ENCODE data around the gene JPH3. TPM values are rescaled to one million over a fixed set of nuclear protein-coding genes. Genes with fewer than 3 reads are reported as not detected.

JPH3 gene
- polyA plus RNA-seq, 2 donors, result 0.04 to 0.19 TPM

GRCh38 chr16:87582966-87583325 lies 19.4 kb upstream of the JPH3 start:
- 68 to 75% methylated on average over 2 of the region's 2 CpGs for WGBS, 2 donors
- Histone ChIP-seq H3K36me3 (ENCODE audit: control insufficient read depth in 2 of 2, insufficient read depth in 2 of 2, low read length in 1 of 2) (no peaks in the 10 kb centered on the region), H3K4me1 (ENCODE audit: control insufficient read depth in 2 of 2, insufficient read depth in 2 of 2, low read length in 1 of 2) (peaks cover 2 to 8% of the 10 kb centered on the region in 2 donors), H3K4me3 (ENCODE audit: low read depth in 1 of 2, low read length in 2 of 2) (no peak overlapping the region), H3K27ac (ENCODE audit: low read depth in 2 of 2, low read length in 1 of 2) (peak overlapping the region; percentile 73 to 81), H3K9me3 (ENCODE audit: control insufficient read depth in 2 of 2, insufficient read depth in 1 of 2, low read depth in 1 of 2, low read length in 1 of 2) (no peaks in the 10 kb centered on the region), H3K27me3 (ENCODE audit: control insufficient read depth in 1 of 2, insufficient read depth in 2 of 2, low read length in 2 of 2) (no peaks in the 10 kb centered on the region)

- H3K4me3 ChIP-seq (ENCODE audit: low read depth in 1 of 2, low read length in 2 of 2), result no peak overlapping the region
- no peaks in the 10 kb centered on the region for H3K9me3 ChIP-seq (ENCODE audit: control insufficient read depth in 2 of 2, insufficient read depth in 1 of 2, low read depth in 1 of 2, low read length in 1 of 2)
- peaks cover 2 to 8% of the 10 kb centered on the region in 2 donors for H3K4me1 ChIP-seq (ENCODE audit: control insufficient read depth in 2 of 2, insufficient read depth in 2 of 2, low read length in 1 of 2)
- peak overlapping the region in 1 of 2 donors; percentile 34 for H3K27ac ChIP-seq (ENCODE audit: low read depth in 2 of 2, low read length in 1 of 2)
- H3K27me3 ChIP-seq (ENCODE audit: control insufficient read depth in 1 of 2, insufficient read depth in 2 of 2, low read length in 2 of 2), result no peaks in the 10 kb centered on the region
- no peaks in the 10 kb centered on the region for H3K36me3 ChIP-seq (ENCODE audit: control insufficient read depth in 2 of 2, insufficient read depth in 2 of 2, low read length in 1 of 2)
- 61 to 64% methylated on average over 23 of the region's 23 CpGs for WGBS, 2 donors
These were observed 18.7 kb upstream of the JPH3 start for GRCh38 chr16:87583453-87584131.

- WGBS, 2 donors, result 81 to 82% methylated on average over 7 of the region's 7 CpGs
- Histone ChIP-seq H3K9me3 (ENCODE audit: control insufficient read depth in 2 of 2, insufficient read depth in 1 of 2, low read depth in 1 of 2, low read length in 1 of 2) (no peaks in the 10 kb centered on the region), H3K4me1 (ENCODE audit: control insufficient read depth in 2 of 2, insufficient read depth in 2 of 2, low read length in 1 of 2) (peaks cover 2 to 8% of the 10 kb centered on the region in 2 donors), H3K36me3 (ENCODE audit: control insufficient read depth in 2 of 2, insufficient read depth in 2 of 2, low read length in 1 of 2) (no peaks in the 10 kb centered on the region), H3K27me3 (ENCODE audit: control insufficient read depth in 1 of 2, insufficient read depth in 2 of 2, low read length in 2 of 2) (no peaks in the 10 kb centered on the region), H3K4me3 (ENCODE audit: low read depth in 1 of 2, low read length in 2 of 2) (no peak overlapping the region), H3K27ac (ENCODE audit: low read depth in 2 of 2, low read length in 1 of 2) (no peak overlapping the region)
These were observed 18.0 kb upstream of the JPH3 start for GRCh38 chr16:87584271-87584670.

GRCh38 chr16:87584975-87585374 lies 17.3 kb upstream of the JPH3 start:
- Histone ChIP-seq H3K36me3 (ENCODE audit: control insufficient read depth in 2 of 2, insufficient read depth in 2 of 2, low read length in 1 of 2) (no peaks in the 10 kb centered on the region), H3K27ac (ENCODE audit: low read depth in 2 of 2, low read length in 1 of 2) (no peak overlapping the region), H3K27me3 (ENCODE audit: control insufficient read depth in 1 of 2, insufficient read depth in 2 of 2, low read length in 2 of 2) (peaks cover 0 to under 1% of the 10 kb centered on the region in 2 donors), H3K4me3 (ENCODE audit: low read depth in 1 of 2, low read length in 2 of 2) (no peak overlapping the region), H3K9me3 (ENCODE audit: control insufficient read depth in 2 of 2, insufficient read depth in 1 of 2, low read depth in 1 of 2, low read length in 1 of 2) (no peaks in the 10 kb centered on the region), H3K4me1 (ENCODE audit: control insufficient read depth in 2 of 2, insufficient read depth in 2 of 2, low read length in 1 of 2) (peaks cover 2 to 8% of the 10 kb centered on the region in 2 donors)
- 77 to 79% methylated on average over 7 to 8 of the region's 8 CpGs for WGBS, 2 donors

- Histone ChIP-seq H3K4me1 (ENCODE audit: control insufficient read depth in 2 of 2, insufficient read depth in 2 of 2, low read length in 1 of 2) (peaks cover 2 to 8% of the 10 kb centered on the region in 2 donors), H3K9me3 (ENCODE audit: control insufficient read depth in 2 of 2, insufficient read depth in 1 of 2, low read depth in 1 of 2, low read length in 1 of 2) (no peaks in the 10 kb centered on the region), H3K4me3 (ENCODE audit: low read depth in 1 of 2, low read length in 2 of 2) (no peak overlapping the region), H3K27ac (ENCODE audit: low read depth in 2 of 2, low read length in 1 of 2) (no peak overlapping the region), H3K27me3 (ENCODE audit: control insufficient read depth in 1 of 2, insufficient read depth in 2 of 2, low read length in 2 of 2) (peaks cover 0 to 3% of the 10 kb centered on the region in 2 donors), H3K36me3 (ENCODE audit: control insufficient read depth in 2 of 2, insufficient read depth in 2 of 2, low read length in 1 of 2) (no peaks in the 10 kb centered on the region)
- 56 to 65% methylated on average over 28 of the region's 28 CpGs for WGBS, 2 donors
These were observed 16.7 kb upstream of the JPH3 start for GRCh38 chr16:87585442-87586200.

- Histone ChIP-seq H3K4me3 (ENCODE audit: low read depth in 1 of 2, low read length in 2 of 2) (no peak overlapping the region), H3K9me3 (ENCODE audit: control insufficient read depth in 2 of 2, insufficient read depth in 1 of 2, low read depth in 1 of 2, low read length in 1 of 2) (no peaks in the 10 kb centered on the region), H3K27me3 (ENCODE audit: control insufficient read depth in 1 of 2, insufficient read depth in 2 of 2, low read length in 2 of 2) (peaks cover 0 to 3% of the 10 kb centered on the region in 2 donors), H3K27ac (ENCODE audit: low read depth in 2 of 2, low read length in 1 of 2) (no peak overlapping the region), H3K4me1 (ENCODE audit: control insufficient read depth in 2 of 2, insufficient read depth in 2 of 2, low read length in 1 of 2) (peaks cover 2 to 8% of the 10 kb centered on the region in 2 donors), H3K36me3 (ENCODE audit: control insufficient read depth in 2 of 2, insufficient read depth in 2 of 2, low read length in 1 of 2) (no peaks in the 10 kb centered on the region)
- WGBS, 2 donors, result 57 to 61% methylated on average over 22 of the region's 22 CpGs
These were observed 16.0 kb upstream of the JPH3 start for GRCh38 chr16:87586201-87586782.

- Histone ChIP-seq H3K4me3 (ENCODE audit: low read depth in 1 of 2, low read length in 2 of 2) (no peak overlapping the region), H3K9me3 (ENCODE audit: control insufficient read depth in 2 of 2, insufficient read depth in 1 of 2, low read depth in 1 of 2, low read length in 1 of 2) (no peaks in the 10 kb centered on the region), H3K4me1 (ENCODE audit: control insufficient read depth in 2 of 2, insufficient read depth in 2 of 2, low read length in 1 of 2) (peaks cover 2 to 6% of the 10 kb centered on the region in 2 donors), H3K36me3 (ENCODE audit: control insufficient read depth in 2 of 2, insufficient read depth in 2 of 2, low read length in 1 of 2) (no peaks in the 10 kb centered on the region), H3K27ac (ENCODE audit: low read depth in 2 of 2, low read length in 1 of 2) (no peak overlapping the region), H3K27me3 (ENCODE audit: control insufficient read depth in 1 of 2, insufficient read depth in 2 of 2, low read length in 2 of 2) (peaks cover 0 to 3% of the 10 kb centered on the region in 2 donors)
- WGBS, 2 donors, result 81 to 84% methylated on average over 9 of the region's 9 CpGs
These were observed 14.7 kb upstream of the JPH3 start for GRCh38 chr16:87587636-87588035.

- H3K27me3 ChIP-seq (ENCODE audit: control insufficient read depth in 1 of 2, insufficient read depth in 2 of 2, low read length in 2 of 2), result peaks cover 0 to 3% of the 10 kb centered on the region in 2 donors
- no peak overlapping the region for H3K27ac ChIP-seq (ENCODE audit: low read depth in 2 of 2, low read length in 1 of 2)
- H3K9me3 ChIP-seq (ENCODE audit: control insufficient read depth in 2 of 2, insufficient read depth in 1 of 2, low read depth in 1 of 2, low read length in 1 of 2), result peaks cover 0 to 2% of the 10 kb centered on the region in 2 donors
- no peaks in the 10 kb centered on the region for H3K4me1 ChIP-seq (ENCODE audit: control insufficient read depth in 2 of 2, insufficient read depth in 2 of 2, low read length in 1 of 2)
- WGBS, 2 donors, result 77 to 79% methylated on average over 21 of the region's 21 CpGs
- H3K4me3 ChIP-seq (ENCODE audit: low read depth in 1 of 2, low read length in 2 of 2), result no peak overlapping the region
- H3K36me3 ChIP-seq (ENCODE audit: control insufficient read depth in 2 of 2, insufficient read depth in 2 of 2, low read length in 1 of 2), result no peaks in the 10 kb centered on the region
These were observed 10.1 kb upstream of the JPH3 start for GRCh38 chr16:87592018-87592712.

GRCh38 chr16:87593710-87594258 lies 8.5 kb upstream of the JPH3 start:
- Histone ChIP-seq H3K27me3 (ENCODE audit: control insufficient read depth in 1 of 2, insufficient read depth in 2 of 2, low read length in 2 of 2) (peaks cover 0 to 3% of the 10 kb centered on the region in 2 donors), H3K4me1 (ENCODE audit: control insufficient read depth in 2 of 2, insufficient read depth in 2 of 2, low read length in 1 of 2) (no peaks in the 10 kb centered on the region), H3K4me3 (ENCODE audit: low read depth in 1 of 2, low read length in 2 of 2) (no peak overlapping the region), H3K9me3 (ENCODE audit: control insufficient read depth in 2 of 2, insufficient read depth in 1 of 2, low read depth in 1 of 2, low read length in 1 of 2) (peaks cover 0 to 2% of the 10 kb centered on the region in 2 donors), H3K36me3 (ENCODE audit: control insufficient read depth in 2 of 2, insufficient read depth in 2 of 2, low read length in 1 of 2) (no peaks in the 10 kb centered on the region), H3K27ac (ENCODE audit: low read depth in 2 of 2, low read length in 1 of 2) (no peak overlapping the region)
- 95% methylated on average over 10 of the region's 10 CpGs for WGBS, 2 donors
